Hepatocyte (in vitro differentiated cells): Measurements from ENCODE around the gene SYT2.

Source experiments
- CTCF ChIP-seq: fragments of 200-600 bp; sonication (generic); IDR thresholded peaks from 2 replicates; pipeline ENCODE4 v1.5.1; 2016; ENCODE audit warnings: antibody characterized with exemption, mild to moderate bottlenecking; ENCODE audit not compliant: poor library complexity
- EZH2 ChIP-seq: fragments of 200-600 bp; sonication (generic); IDR thresholded peaks from 2 replicates; pipeline ENCODE4 v1.6.1; 2016; ENCODE audit warnings: antibody characterized with exemption, mild to moderate bottlenecking, borderline replicate concordance
- EZH2phosphoT487 ChIP-seq: fragments of 200-600 bp; sonication (generic); IDR thresholded peaks from one replicate; pipeline ENCODE4 v1.6.1; 2018; ENCODE audit warnings: antibody characterized with exemption, mild to moderate bottlenecking, low read depth, moderate library complexity; ENCODE audit not compliant: unreplicated experiment, severe bottlenecking

DNA sequence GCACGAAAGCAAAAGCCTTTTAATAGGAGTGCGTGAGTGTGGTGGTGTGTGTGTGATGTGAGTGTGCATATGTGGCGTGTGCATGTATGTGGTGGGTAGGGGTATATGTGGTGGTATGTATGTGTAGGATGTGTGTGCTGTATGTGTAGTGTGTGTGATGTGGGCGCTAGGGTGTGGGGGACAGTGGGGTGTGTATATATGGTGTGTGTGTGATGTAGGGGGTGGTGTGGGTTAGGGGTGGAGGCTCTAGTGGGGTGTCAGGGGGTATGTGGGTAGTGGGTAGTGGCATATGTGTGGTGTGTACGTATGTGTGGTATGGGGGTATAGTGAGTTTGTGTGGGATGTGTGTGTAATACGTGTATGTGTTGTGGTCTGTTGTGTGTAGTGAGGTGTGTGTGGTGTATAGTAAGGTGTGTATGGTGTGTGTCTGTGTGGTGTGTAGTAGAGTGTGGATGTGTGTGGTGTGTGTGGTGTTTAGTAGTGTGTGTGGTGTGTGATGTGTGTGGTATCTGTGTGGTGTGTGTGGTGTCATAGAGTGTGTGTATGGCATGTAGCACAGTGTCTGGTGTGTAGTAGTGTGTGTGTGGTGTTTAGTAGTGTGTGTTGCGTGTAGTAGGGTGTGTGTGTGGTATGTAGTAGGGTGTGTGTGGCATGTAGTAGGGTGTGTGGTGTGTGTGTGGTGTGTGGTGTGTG is 86.0 kb downstream of the SYT2 start:
- TF ChIP-seq CTCF (no peak), EZH2phosphoT487 (no peak), EZH2 (no peak)
